ENCODE data around the gene CYP27A1. TPM values are rescaled to one million over a fixed set of nuclear protein-coding genes. Genes with fewer than 3 reads are reported as not detected.

CYP27A1 gene
- total RNA-seq, result not detected

DNA sequence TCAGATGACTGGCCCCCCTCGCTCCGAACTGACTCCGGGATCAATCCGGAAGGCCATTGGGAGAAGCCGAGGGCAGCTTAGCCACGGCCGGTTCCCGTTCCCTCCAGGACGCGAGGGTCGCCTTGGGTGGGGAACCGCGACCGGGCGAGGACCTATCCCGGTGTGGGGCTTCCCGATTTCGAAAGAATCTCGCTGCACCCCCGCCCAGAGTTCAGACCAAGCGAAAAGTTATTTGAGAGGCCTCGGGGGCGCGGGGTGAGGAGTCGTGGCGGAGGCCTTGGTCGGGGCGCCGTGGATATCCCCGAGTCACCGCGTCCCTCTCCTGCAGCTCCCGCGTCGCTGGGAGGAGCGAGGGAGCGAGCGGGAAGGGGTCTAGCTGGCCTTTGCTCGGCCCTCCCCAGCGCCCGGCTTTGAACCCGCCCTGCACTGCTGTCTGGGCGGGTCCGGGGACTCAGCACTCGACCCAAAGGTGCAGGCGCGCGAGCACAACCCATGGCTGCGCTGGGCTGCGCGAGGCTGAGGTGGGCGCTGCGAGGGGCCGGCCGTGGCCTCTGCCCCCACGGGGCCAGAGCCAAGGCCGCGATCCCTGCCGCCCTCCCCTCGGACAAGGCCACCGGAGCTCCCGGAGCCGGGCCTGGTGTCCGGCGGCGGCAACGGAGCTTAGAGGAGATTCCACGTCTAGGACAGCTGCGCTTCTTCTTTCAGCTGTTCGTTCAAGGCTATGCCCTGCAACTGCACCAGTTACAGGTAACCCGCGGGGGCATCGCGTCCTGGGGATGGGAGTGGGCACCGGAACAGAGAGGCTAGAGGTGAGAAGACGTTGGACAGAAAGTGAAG, at the start of gene CYP27A1:
CYP27A1 (plus strand) TSS at position 457 of the 837 bp plus-strand sequence; CDS start at position 493, 36 bp downstream.
- POLR2A ChIA-PET, result no interaction called here
- CTCF ChIA-PET, result no interaction called here

DNA sequence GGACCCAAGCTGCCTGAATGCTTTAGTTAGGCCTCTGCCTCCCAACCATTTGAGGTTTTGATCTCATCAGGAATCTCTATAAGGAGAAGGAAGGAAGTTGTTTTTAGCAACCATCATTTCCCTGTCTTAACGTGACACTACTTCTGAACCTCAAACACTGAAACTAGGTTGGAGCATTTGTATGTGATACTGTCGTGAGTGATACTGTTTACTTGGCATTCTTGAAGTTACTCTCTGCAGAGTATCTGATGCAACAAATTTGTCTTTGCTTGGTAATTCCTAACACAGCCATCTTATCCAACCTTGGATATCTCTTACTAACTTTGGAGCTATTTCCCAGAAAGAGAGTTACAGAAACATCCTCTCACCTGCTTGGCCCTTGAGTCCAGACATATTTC, 49.2 kb upstream of the CYP27A1 start:
- POLR2A ChIA-PET, result no interaction called here
- CTCF ChIA-PET, result interaction anchor here (0.7 to 3.2 kb wide), 2 partner anchors 14 to 115 kb away, joined by 4 to 12 read pairs; no protein-coding TSS in a partner anchor

DNA sequence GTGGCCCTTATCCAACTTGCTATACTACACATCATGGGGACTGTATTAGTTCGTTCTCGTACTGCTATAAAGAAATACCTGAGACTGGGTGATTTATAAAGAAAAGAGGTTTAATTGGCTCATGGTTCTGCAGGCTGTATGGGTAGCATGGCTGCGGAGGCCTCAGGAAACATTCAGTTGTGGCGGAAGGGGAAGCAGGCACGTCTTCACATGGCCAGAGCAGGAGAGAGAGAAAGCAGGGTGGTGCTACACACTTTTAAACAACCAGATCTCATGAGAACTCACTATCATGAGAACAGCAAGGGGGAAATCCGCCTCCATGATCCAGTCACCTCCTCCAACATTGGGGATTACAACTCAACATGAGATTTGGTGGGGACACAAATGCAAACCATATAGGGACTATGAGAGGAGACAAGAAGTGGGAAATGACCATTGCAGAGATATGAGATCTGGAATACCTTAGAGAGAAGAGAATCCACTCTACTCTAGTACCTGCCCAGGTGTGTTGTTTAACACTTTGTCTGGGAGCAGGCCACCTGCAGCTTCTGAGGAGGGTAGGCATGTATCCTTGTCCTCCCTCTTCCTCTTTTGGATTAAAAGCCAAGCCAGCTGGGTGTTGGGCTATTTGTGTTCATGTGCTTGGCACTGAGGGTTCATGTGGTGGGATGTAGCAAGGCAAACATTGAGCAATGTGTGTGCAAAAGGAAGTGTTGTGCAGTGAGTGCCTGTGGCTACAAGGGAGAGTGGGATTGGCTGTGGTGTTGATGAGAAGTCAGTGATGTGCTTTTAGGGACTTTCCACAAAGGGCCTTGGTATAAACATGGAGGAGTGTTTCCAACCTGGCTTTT, 48.6 kb upstream of the CYP27A1 start:
- ChIA-PET POLR2A (no interaction called here), CTCF (interaction anchor here (0.7 to 3.2 kb wide), 2 partner anchors 14 to 114 kb away, joined by 4 to 12 read pairs; no protein-coding TSS in a partner anchor)

DNA sequence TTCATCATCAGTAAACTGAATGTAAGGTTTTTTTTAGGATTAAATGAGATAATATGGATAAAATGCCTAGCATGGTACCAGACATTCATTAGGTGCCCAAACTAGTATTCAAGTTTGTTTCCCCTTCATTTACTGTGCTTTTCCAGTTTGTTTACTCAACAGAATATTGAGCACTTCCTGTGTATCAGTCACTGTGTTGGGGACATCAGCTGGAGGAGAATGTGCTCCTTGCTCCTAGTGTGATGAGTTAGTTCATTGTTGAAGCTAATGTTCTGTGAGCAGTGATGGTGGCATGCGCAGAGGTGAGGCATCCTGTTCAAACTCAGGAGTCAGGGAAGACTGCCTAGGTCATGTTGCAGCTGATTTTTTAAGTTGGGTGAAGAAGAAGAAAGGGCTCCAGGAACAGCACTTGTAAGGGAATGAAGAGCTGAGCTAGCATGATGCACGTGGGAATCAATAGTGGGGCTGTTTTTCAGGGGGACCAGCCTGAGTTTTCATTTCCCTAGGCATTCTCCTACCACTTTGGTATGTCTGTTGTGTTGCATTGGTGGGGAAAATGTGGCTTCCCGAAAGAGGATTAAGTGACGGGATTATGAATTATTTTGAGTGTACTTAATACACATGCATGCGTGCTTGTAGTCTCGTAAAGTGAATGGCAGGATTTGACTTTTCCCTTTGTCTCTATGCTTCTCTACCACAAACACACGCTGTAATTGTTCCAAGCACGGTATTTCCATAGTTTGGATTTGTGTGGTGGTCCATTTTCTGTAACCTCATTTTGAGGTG, 47.6 kb upstream of the CYP27A1 start:
- CTCF ChIA-PET, result interaction anchor here (0.6 to 0.7 kb wide), 2 partner anchors 23 to 27 kb away, joined by 3 read pairs; no protein-coding TSS in a partner anchor

DNA sequence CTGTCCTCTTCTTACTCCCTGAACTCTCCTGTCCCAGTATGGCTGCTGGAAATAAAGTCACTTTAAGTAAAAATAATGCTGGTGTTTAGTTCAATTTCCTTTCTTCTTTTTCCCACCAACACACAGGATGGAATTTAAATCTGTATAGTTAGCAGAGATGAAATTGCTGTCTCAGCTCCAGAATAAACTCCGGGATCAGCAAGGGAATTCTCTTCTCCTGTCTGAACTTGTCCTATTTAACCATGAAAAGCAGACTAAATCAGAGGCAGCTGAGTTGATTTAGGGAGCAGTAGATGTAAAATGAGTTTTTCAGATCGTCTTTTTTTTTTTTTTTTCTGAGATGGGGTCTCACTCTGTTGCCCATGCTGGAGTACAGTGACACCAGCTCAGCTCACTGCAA, 45.4 kb upstream of the CYP27A1 start:
- ChIA-PET CTCF (no interaction called here), POLR2A (no interaction called here)

More for the DNA sequence above, 47.6 kb upstream of the CYP27A1 start:
- POLR2A ChIA-PET, result no interaction called here

DNA sequence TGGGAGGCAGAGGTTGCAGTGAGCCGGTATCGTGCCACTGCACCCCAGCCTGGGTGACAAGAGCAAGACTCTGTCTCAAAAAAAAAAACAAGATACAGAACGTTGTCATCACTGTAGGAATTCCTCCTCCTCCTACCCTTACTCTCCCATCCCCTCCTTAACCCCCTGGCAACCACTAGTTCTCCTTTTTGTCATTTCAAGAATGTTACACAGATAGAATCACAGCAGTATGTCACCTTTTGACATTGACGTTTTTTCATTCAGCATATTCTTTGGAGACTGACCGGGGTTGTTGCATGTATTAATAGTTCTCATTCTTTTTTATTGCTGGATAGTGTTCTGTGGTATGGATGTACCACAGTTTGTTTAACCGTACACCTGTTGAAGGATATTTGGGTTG, 38.9 kb upstream of the CYP27A1 start:
- ChIA-PET CTCF (no interaction called here), POLR2A (no interaction called here)

DNA sequence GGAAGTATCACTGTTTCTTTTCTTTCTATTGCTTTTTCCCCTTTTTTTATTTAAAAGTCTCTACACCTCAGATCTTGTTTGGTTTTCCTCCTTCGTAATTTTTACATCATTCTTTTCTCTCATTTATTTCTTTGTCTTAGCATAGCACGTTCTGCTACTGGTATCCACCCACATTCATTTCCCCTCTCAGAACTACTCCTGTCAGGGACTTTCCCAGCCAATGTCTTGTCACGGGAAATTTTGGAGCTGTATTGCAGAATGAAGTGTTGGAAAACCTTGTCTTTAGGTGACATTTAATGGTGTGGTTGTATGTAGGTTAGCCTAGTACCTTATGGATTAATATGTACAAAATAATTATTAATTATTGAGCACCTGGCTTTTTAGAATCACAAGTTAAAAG, 37.3 kb upstream of the CYP27A1 start:
- CTCF ChIA-PET, result no interaction called here
- POLR2A ChIA-PET, result no interaction called here

DNA sequence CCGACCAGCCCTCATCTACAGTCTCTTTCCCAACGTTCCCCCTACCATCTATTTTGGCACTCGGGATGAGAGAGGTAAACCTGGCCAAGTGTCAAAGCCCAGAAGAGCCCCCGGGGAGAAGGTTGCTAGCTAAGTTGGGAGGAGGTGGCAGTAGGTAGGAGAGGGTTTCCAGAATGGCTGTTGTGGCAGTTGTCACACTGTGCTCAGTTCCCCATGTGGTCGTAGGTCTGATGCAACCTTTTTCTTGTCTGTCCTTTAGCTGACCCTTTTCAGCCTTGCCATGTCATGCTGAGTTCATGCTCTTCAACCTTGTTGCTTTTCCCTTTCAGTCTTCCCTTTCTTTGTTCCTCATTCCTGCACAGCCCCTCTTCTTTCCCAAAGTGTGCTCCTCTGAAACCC, 36.8 kb upstream of the CYP27A1 start:
- CTCF ChIA-PET, result interaction anchor here (1.6 kb wide), 1 partner anchor 14 kb away, joined by 3 read pairs; no protein-coding TSS in a partner anchor

DNA sequence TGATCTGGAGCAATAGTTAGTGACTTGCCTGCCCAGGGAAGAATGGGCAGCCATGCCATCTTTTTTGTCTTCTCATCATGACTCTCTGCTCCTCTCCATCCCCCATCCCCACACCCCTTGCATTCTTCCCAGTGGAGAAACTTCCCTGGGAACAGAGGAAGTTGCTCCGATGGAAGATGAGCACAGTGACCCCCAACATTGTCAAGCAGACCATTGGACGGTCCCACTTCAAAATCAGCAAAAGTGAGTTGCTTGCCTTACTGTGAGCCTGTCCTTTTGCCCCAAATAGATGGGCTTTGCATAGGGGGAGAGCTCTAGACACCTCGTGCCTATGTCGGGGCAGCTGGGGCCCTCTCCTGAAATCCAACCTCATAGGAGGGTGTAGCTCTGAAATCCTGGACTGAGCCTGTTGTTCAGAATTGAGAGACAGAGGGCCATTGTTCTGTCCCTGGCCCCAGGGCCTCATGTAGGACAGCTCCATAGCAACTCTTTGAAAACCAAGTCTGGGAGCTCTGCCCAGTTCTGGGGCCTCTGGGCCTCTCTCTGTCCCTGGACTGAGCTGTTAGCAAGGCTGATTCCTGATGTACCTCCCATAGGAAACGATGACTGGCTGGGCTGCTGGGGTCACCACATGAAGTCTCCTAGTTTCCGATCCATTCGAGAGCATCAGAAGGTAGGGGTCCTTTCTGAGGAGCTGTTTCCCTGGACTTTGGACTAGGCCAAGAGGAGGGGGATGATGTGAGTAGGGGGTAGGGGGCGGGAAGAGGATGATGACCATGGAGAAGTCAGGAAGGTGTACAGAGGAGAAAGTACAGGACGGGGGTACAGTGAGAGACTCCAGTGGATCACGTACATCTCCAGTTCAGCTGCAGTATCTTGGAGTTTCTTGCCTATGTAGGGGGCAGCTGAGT, 36.1 kb upstream of the CYP27A1 start:
- CTCF ChIA-PET, result interaction anchor here (1.2 to 1.7 kb wide), 3 partner anchors 13 to 98 kb away, joined by 3 to 4 read pairs (median 3); no protein-coding TSS in a partner anchor
- POLR2A ChIA-PET, result no interaction called here

More for the DNA sequence above, 36.8 kb upstream of the CYP27A1 start:
- POLR2A ChIA-PET, result no interaction called here

DNA sequence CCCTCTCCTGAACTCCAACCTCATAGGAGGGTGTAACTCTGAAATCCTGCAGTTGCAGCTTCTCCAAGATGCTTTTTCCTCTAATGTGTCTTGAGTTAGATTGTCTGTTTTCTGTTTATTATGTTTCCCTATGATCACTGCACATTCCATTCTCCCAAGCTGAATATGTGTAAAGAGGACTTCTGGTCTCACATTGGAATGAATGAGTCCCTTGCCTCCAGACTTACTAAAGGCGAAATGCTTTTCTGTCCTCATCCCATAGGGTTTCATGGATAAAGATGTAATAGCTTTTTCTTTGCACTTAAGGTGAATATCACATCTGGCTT, 35.5 kb upstream of the CYP27A1 start:
- CTCF ChIA-PET, result interaction anchor here (1.2 to 1.7 kb wide), 3 partner anchors 14 to 99 kb away, joined by 3 to 4 read pairs (median 3); no protein-coding TSS in a partner anchor

DNA sequence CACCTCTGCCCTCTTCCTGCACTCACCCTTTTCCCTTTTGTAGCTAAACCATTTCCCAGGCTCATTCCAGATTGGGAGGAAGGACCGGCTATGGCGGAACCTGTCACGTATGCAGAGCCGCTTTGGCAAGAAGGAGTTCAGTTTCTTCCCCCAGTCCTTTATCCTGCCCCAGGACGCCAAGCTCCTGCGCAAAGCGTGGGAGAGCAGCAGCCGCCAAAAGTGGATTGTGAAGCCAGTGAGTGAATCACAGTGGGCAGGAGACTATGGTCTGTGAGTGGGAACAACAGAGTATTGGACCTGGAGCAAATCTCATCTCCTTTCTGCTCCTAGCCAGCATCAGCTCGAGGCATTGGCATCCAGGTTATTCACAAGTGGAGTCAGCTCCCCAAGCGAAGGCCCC, 35.0 kb upstream of the CYP27A1 start:
- POLR2A ChIA-PET, result no interaction called here
- CTCF ChIA-PET, result interaction anchor here (1.2 to 1.7 kb wide), 3 partner anchors 14 to 99 kb away, joined by 3 to 4 read pairs (median 3); no protein-coding TSS in a partner anchor

More for the DNA sequence above, 35.5 kb upstream of the CYP27A1 start:
- POLR2A ChIA-PET, result no interaction called here

DNA sequence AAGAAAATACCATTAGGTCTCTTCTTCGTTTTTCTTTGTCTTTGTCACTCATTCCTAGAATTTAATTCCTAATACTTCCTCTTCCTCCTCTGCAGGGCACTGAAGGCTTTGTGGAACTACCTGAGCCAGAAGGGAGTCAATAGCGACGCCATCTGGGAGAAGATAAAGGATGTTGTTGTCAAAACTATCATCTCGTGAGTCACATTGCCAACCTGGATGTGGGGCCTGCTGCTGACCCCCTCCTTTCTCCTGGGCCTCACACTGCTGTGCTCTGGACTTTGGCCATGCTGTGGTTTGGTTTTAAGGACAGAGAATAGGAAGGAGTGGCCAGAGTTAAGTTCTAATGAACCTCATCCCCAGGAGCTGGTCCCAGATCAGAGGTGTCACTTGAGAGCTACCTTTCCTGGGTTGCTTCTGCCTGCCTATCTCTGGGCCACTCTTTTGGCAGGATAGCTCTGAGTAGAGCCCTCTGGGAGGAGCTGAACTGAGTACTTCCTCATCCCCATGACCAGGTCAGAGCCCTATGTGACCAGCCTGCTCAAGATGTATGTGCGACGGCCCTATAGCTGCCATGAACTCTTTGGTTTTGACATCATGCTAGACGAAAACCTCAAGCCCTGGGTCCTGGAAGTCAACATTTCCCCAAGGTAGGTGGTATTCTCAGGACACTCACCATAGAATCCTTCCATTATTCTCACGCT, 33.1 kb upstream of the CYP27A1 start:
- ChIA-PET POLR2A (interaction anchor here (0.7 kb wide), 1 partner anchor 816 kb away, joined by 4 read pairs; no protein-coding TSS in a partner anchor), CTCF (interaction anchor here (0.7 kb wide), 1 partner anchor 73 kb away, joined by 3 read pairs; no protein-coding TSS in a partner anchor)

DNA sequence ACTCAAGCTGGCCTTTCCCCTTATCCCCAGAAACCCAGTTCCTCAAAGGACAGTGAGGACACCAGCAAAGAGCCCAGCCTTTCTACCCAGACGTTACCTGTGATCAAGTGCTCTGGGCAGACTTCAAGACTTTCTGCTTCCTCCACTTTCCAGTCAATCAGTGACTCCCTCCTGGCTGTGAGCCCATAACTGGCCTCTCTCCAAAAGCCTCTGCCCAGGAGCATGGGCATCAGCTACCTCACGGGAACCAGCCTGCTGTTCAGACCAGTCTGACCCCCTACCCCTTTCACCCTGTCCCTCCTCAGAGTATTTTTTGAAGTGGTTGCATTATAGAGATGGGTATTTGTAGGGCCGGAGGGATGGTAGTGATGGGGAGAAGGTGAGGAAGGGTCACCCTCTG, 27.7 kb upstream of the CYP27A1 start:
- ChIA-PET POLR2A (no interaction called here), CTCF (no interaction called here)

DNA sequence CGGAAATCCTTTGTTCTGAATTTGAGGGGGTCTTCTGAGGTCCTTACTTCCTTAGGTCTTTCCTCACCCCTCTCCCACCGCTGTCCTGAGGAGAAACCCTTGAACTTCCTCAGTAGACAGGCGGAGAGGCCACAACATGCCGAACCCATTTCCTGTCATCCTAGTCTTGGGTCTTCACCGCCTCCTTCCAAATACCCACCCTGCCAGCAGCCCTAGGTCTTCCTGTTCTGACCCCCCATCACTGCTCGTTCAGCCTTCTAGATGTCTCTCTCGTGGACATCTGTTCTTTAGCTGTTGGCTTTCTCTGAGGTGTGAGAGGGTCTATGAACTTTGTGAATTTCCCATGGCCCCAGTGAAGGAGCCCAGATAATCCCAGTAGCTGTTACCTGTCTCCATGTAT, 27.2 kb upstream of the CYP27A1 start:
- POLR2A ChIA-PET, result no interaction called here
- CTCF ChIA-PET, result no interaction called here

DNA sequence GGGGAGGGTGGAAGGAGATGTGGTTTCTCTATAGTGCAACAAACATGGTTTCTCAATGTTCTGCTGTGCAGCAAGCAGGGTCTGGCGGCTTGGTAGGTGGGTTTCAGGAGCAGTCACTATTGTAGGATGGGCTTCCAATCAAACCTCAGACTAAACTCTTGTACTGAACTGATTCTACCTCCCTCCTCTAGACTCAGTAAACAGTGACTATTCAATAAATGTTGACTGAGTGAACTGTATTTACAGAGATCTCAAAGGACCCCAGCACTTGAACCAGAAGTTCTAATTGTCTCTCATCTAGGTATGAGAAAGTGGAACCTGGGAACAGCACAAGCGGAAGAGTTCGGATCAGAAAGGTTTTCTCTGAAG, 26.8 kb upstream of the CYP27A1 start:
- CTCF ChIA-PET, result no interaction called here
- POLR2A ChIA-PET, result no interaction called here

DNA sequence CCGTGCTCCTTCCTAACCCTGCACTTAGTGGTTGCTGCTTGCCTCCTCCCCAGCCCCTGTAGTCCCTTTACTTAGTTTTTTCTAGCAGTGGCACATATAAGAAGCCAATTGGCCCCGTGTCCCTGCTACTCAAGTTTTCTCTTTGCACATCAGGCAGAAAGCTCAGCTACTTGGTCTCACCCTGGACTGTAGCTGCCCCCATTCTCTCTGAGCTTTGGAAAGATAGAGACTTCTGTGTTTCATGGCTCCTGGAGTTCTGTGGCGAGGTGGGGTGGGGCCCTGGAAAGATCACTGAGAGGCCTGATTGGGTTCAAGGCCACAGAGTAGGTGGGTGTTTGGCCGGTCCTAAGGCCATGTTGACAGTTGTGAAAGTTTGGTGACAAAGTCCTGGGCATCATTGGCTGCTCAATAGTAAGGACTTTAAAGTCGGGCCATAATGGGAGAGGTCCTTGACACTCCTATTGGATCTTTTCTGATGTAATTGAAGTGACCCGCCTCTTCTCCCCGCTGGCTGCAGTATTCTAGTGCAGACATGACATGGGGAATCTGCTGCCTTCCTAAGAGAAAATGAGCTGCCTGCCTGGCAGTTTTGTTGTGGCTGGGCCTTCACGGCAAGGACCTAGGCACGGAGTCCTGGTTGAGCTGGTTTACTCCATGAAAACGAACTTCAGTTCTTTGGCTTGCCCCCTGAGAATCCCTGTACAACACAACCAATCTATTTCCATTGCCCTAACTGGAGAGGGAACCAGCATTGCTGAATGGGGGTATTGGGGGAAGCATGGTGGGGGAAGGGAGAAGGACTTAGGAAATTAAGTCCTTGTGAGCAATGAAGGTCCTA, 26.2 kb upstream of the CYP27A1 start:
- POLR2A ChIA-PET, result interaction anchor here (0.6 kb wide), 1 partner anchor 191 kb away, joined by 4 read pairs; no protein-coding TSS in a partner anchor

More for the DNA sequence above, 26.2 kb upstream of the CYP27A1 start:
- CTCF ChIA-PET, result interaction anchor here (0.5 kb wide), 1 partner anchor 61 kb away, joined by 3 read pairs; no protein-coding TSS in a partner anchor
